Sigmoid colon (tissue), 7 donors: ENCODE results near the gene BMPER. TPM values are rescaled to one million over a fixed set of nuclear protein-coding genes. Genes with fewer than 3 reads are reported as not detected.

Experiments used
- DNase-seq: peaks from one replicate; pipeline ENCODE4 v3.0.0-alpha.2; 2019
- H3K27ac ChIP-seq, 4 donors: fragments of 200-600 bp; sonication (generic); one replicate each; pipeline ENCODE4 v1.5.1; 2016 to 2019; ENCODE audit warnings: mild to moderate bottlenecking in 1 of 4
- H3K27me3 ChIP-seq, 3 donors: fragments of 200-600 bp; sonication (generic); one replicate each; pipeline ENCODE4 v1.5.1; 2019; ENCODE audit warnings: mild to moderate bottlenecking in 1 of 3
- H3K36me3 ChIP-seq, 4 donors: fragments of 200-600 bp; sonication (generic); one replicate each; pipeline ENCODE4 v1.5.1; 2016 to 2019
- H3K4me1 ChIP-seq, 4 donors: fragments of 200-600 bp; sonication (generic); one replicate each; pipeline ENCODE4 v1.5.1; 2017 to 2019
- H3K4me3 ChIP-seq, 4 donors: fragments of 200-600 bp; sonication (generic); one replicate each; pipeline ENCODE4 v1.5.1; 2017 to 2019; ENCODE audit warnings: mild to moderate bottlenecking in 2 of 4, moderate library complexity in 1 of 4
- H3K9me3 ChIP-seq, 4 donors: fragments of 200-600 bp in 3 of 4; sonication (generic) in 3 of 4; one replicate each; pipeline versions ENCODE4 v1.5.1 to v1.6.1; 2013 to 2019
- CTCF ChIP-seq, 4 experiments: fragments of 450-650 bp in 3 of 4; fragments of 200-600 bp in 1 of 4; IDR thresholded peaks; one replicate each; pipeline ENCODE4 v1.5.1; 2016 to 2019; ENCODE audit warnings: antibody characterized with exemption in 4 of 4, mild to moderate bottlenecking in 3 of 4, moderate library complexity in 2 of 4
- EP300 ChIP-seq, 4 donors: sonication (generic); formaldehyde crosslinking; IDR thresholded peaks; one replicate each; pipeline ENCODE4 v1.6.1; 2017; ENCODE audit warnings: antibody characterized with exemption in 4 of 4
- POLR2A ChIP-seq, 2 donors: fragments of 450-650 bp; IDR thresholded peaks; one replicate each; pipeline ENCODE4 v1.6.1; 2016; ENCODE audit warnings: antibody characterized with exemption in 2 of 2, mild to moderate bottlenecking in 2 of 2, moderate library complexity in 2 of 2
- POLR2AphosphoS5 ChIP-seq, 4 donors: sonication (generic); formaldehyde crosslinking; IDR thresholded peaks; one replicate each; pipeline ENCODE4 v1.6.1; 2017; ENCODE audit warnings: antibody characterized with exemption in 4 of 4
- WGBS, 2 donors: extraction: QIAGEN DNeasy Blood & Tissue Kit; methylation state at CpG; one replicate each; pipeline ENCODE4 v1.1.7; 2013; 5-methylcytosine and 5-hydroxymethylcytosine counted together
- intact Hi-C: fragments of 100-400 bp; cut with DNase I; formaldehyde crosslinking; loops from one replicate; pipeline ENCODE4 v1.15.1; 2023
- polyA plus RNA-seq, 3 donors: library from polyadenylated mRNA; stranded (reverse); fragments of 200-250 nt; gene quantifications; one replicate each; pipeline ENCODE4 v1.2.3, GENCODE V29; 2013
- total RNA-seq, 4 donors: library from RNA; depleted of rRNA; stranded (reverse); fragments of >200 nt; gene quantifications; one replicate each; pipeline ENCODE4 v1.1.0, GENCODE V29; 2016
- donor health status: healthy with polysubstance abuse.
- donor health status: Bipolar disorder and iron deficiency.
- donor health status: healthy.

The BMPER gene
- total and polyA plus RNA-seq, 7 donors, result 0.51 to 3.1 (median 1.6) TPM; not detected in 1

- 60 to 82% methylated on average over 3 of the region's 3 CpGs for WGBS, 2 donors
- TF ChIP-seq POLR2A (IDR thresholded peaks at IDR 0.05) (no peak), CTCF (IDR thresholded peaks at IDR 0.05) (no peak), POLR2AphosphoS5 (IDR thresholded peaks at IDR 0.05) (no peak), EP300 (IDR thresholded peaks at IDR 0.05) (no peak)
- no peaks in the 10 kb centered on the region for H3K27me3 ChIP-seq
Observed at GRCh38 chr7:34177476-34177875, 272.1 kb downstream of the BMPER start.

GRCh38 chr7:34181271-34181958 is 276.1 kb downstream of the BMPER start:
- no peaks in the 10 kb centered on the region for H3K36me3 ChIP-seq
- no peak overlapping the region for H3K27ac ChIP-seq
- TF ChIP-seq POLR2A (IDR thresholded peaks at IDR 0.05) (no peak), EP300 (IDR thresholded peaks at IDR 0.05) (no peak), POLR2AphosphoS5 (IDR thresholded peaks at IDR 0.05) (no peak), CTCF (IDR thresholded peaks at IDR 0.05) (no peak)
- H3K4me3 ChIP-seq, result no peak overlapping the region
- intact Hi-C loops, result no loop called here
- peaks cover 0 to under 1% (median 0%) of the 10 kb centered on the region in 4 donors for H3K9me3 ChIP-seq
- H3K4me1 ChIP-seq, result no peaks in the 10 kb centered on the region
- no peaks in the 10 kb centered on the region for H3K27me3 ChIP-seq
- 86 to 88% methylated on average over 3 of the region's 3 CpGs for WGBS, 2 donors
- DNase-seq, result no peak

More at GRCh38 chr7:34177476-34177875, 272.1 kb downstream of the BMPER start:
- no peak for DNase-seq
- Histone ChIP-seq H3K4me1 (no peaks in the 10 kb centered on the region), H3K36me3 (no peaks in the 10 kb centered on the region), H3K9me3 (peaks cover 0 to 5% (median 0%) of the 10 kb centered on the region in 4 donors), H3K27ac (no peak overlapping the region), H3K4me3 (no peak overlapping the region)
- intact Hi-C loops, result no loop called here

- intact Hi-C loops, result no loop called here
- WGBS, 2 donors, result 33 to 62% methylated on average over 1 of the region's 1 CpG
- TF ChIP-seq EP300 (IDR thresholded peaks at IDR 0.05), result no peak
- no peak for TF ChIP-seq POLR2AphosphoS5 (IDR thresholded peaks at IDR 0.05)
- no peak for TF ChIP-seq CTCF (IDR thresholded peaks at IDR 0.05)
- Histone ChIP-seq H3K4me3 (no peak overlapping the region), H3K27me3 (no peaks in the 10 kb centered on the region), H3K9me3 (no peaks in the 10 kb centered on the region), H3K4me1 (no peaks in the 10 kb centered on the region), H3K27ac (no peak overlapping the region), H3K36me3 (no peaks in the 10 kb centered on the region)
- no peak for DNase-seq
Observed at GRCh38 chr7:34184466-34184865, 279.1 kb downstream of the BMPER start.

GRCh38 chr7:34187798-34188307 is 282.5 kb downstream of the BMPER start:
- no peaks in the 10 kb centered on the region for H3K27me3 ChIP-seq
- intact Hi-C loops, result no loop called here
- WGBS, 2 donors, result 74 to 77% methylated on average over 2 of the region's 2 CpGs

More at GRCh38 chr7:34187798-34188307, 282.5 kb downstream of the BMPER start:
- H3K4me3 ChIP-seq, result no peak overlapping the region
- no peaks in the 10 kb centered on the region for H3K9me3 ChIP-seq
- H3K27ac ChIP-seq, result no peak overlapping the region
- H3K36me3 ChIP-seq, result no peaks in the 10 kb centered on the region
- no peak for DNase-seq
- no peak for TF ChIP-seq CTCF (IDR thresholded peaks at IDR 0.05)
- no peak for TF ChIP-seq POLR2AphosphoS5 (IDR thresholded peaks at IDR 0.05)
- no peak for TF ChIP-seq POLR2A (IDR thresholded peaks at IDR 0.05)
- no peak for TF ChIP-seq EP300 (IDR thresholded peaks at IDR 0.05)
- no peaks in the 10 kb centered on the region for H3K4me1 ChIP-seq
